T-helper 22 cell (primary cell): ENCODE results near the gene GFI1.
A peak's percentile ranks its signal among the peaks of the same experiment; 100 is the strongest.

Experiments
- DNase-seq: peaks from one replicate; pipeline ENCODE4 v3.0.0-alpha.2; 2020; ENCODE audit warnings: low read depth

GFI1 gene

DNA sequence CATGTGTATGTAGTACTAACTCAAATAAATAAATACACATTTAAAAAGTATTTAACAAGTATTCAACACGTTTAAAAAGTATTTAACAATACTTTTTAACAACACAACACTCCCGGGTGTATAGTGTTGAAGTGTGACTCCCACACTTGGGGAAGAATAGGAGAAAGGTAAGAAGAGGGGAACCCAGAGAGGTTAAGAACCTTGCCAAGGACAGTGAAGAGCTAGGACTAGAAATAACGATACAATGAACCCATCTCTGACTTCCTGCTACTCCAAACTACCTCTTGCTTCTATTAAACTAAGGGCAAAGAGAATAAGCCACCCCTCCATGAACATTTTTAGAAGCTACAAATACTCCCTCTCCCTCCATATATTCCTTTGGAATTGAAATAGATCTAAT is 1.7 kb upstream of the GFI1 start:
- DNase-seq, result no peak

DNA sequence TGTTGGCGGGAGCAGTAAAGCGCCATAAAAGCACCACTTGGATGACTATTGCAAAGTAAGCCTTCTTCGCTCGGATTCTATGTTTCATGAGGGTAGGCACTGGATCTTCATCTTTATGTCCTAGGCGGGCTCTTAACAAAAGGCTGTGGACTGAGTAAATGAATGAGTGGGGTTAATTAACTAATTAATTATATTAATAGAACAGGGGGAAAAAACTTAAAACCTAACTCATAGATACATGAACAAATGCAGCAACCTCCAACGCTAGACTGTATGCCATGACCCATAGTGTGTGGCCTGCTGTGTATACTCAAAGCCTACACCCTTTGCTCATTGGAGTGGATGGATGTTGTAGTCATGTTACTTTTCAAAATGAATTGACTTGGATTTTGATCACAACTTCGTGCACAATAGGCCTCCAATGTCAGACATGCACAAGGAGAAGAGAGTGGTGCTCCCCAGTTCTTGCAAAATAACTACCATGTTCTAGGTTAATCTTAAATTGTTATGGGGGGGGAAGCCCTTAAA is 417 bp upstream of the GFI1 start:
- DNase-seq, result no peak

DNA sequence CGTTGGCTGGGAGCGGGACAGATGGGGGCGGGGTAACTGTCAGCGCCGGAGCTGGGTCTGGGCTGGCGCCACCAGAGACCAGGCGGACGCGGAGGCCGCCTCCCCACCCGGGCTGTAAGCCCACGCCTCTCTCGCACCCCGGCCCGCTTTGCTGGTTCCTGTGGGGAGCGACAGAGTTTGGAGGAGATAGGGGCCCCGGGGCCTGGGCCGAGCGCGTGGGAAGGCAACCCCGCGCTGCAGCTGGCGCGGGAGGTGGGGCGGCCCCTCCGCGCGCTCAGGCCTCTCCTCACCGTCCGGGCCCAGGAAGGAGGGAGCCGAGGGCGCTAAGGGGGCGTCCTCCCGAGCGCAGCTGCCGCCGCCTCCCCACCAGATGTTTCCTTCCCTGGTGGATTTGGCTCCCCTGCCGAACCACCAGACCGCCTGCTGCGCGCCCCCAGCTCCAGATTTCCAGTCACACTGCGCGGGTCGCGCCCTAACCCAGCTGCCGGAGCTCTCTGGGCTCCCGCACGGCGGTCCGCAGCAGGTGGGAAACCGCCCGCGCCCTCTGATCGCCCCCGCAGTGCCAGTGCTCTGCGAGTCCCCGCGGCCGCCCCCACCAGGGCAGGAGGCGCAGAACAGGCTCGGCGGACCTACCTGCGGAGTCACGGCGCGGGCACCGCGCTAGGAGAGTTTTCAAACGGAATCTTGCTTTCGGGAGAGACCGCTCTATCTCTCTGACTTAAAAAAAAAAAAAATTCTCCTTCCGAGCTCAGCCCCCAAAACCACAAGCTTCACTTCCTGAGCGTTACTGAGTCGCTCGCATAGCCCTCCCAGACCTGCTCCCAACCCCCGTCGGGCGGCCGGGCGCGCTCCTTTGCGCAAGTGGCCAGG is 1.1 kb downstream of the GFI1 start:
- peak; percentile 32 for DNase-seq

DNA sequence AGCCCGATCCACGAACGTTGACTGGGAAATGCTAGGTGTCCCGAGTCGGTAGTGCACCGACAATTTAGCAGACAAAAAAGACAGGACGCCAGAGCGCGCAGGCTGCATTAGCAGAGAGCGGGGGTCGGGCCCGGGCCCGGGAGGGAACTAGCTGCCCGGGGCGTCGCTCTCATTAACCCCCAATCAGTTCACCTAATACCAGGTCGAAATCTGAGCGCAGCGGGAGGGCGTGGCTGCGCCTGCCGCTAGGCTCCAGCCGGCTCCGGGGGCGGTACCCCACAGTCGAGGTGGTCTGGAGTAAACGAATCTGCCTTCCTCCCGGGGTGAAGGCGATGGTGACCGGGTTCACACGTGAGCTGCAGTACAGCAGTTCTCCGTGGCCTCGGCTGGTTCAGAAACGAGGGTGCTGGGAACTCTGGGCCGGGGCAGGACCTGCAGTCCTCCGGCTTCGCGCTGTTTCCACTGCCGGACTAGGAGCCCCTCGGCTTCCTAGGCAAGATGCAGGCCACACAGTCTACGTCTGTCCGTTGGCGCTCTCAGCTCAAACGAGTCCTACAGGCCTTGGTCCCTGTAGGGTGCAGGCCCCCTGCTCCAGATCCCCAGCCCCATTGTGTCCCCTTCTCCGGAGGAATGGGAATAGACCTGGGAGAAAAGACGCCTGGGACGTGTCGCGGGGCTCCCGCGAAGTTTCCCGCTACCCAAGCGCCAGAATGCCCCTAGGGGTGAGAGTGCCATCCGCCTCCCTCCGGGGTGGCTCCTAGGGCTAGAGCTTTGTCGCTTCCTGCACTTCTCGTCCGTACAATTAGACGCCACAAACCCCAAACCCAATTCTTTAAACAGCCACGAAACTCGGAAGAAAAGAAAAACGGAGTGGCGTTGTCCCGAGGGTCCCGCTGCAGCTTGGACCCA is 2.0 kb downstream of the GFI1 start:
- DNase-seq, result no peak

DNA sequence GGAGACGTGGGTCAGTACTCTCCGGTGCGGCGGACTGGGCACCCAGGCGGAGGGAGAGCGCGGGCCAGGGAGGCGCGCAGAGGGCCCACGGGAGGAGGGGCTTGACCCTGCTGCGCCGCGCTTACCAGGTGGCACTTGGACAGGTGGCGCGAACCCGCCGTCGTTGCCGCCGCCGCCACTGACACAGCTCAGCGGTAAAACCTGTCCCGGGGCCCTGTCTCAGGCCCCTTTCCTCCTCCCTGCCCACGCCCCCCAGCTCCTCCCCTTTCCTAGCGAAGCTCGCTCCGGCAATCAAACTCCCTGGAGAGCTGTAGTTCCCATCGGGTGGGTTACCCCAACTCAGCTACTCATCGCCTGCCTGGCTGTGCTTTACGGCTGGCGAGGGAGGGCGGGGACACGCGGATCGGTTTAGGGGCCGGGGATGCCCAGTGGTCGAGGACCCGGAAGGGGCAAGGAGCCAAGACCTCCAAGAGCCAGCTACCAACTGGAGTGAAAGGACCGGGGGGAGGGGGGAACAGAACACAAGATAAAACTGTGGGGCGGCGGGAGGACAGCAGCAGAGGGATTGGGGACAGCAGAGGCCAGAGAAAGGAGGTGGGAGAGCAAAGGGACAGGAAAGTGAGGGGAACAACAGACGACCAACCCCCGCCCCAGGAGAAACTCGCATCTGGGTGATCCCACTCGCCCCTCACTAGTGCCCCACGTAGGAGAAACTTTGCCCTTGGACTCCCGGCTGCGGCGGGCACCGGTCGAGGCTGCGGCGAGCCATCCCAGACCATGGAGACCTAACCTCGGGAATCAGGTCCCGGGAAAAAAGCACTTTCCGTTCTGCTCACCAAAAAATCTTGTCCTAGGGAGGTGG is 2.9 kb downstream of the GFI1 start:
- DNase-seq, result no peak

DNA sequence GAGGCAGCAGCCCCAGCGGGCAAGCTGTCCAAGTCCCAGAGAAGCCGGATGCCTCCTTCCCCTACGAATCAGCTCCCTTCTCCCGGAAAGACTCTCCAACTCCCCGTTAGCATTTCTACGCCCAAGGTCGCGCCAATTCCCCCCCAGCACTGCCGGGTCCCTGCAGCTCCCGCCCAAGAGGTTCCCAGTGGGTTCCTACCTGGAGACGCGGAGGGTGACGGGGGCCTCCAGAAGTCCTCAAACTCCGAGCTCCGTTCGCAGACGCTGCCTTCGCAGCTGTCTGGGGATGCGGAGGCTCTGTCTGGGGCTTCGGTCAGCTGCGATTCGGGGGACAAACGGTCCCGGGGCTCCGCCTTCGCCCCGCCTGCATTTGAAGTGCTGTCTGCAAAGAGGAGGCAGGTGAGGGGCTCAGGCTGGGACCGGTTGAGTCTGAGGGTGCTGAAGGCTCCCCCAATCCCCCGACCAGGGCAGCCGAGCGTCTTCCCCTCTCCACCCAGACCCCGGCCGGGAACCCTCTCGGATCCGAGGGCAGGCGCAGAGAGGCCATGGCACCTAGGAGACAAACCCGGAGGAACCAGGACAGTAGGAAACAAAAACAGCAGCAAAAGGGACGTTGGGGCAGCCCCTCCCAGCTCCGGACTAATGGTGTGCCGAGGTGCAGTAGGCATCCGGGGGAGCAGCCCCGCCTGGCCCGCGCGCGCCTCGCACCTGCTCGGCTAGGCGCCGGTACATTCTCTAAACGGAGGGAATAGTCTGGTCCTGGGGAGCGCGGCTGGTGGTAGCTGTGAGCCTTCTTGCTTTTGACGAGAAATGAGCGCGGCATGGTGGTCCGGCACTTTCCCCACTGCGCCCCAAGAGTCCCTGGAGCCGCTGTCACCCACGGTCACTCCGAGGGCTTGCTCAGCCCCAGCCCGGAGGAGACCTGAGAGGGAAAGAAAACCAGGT is 3.8 kb downstream of the GFI1 start:
- DNase-seq, result no peak

DNA sequence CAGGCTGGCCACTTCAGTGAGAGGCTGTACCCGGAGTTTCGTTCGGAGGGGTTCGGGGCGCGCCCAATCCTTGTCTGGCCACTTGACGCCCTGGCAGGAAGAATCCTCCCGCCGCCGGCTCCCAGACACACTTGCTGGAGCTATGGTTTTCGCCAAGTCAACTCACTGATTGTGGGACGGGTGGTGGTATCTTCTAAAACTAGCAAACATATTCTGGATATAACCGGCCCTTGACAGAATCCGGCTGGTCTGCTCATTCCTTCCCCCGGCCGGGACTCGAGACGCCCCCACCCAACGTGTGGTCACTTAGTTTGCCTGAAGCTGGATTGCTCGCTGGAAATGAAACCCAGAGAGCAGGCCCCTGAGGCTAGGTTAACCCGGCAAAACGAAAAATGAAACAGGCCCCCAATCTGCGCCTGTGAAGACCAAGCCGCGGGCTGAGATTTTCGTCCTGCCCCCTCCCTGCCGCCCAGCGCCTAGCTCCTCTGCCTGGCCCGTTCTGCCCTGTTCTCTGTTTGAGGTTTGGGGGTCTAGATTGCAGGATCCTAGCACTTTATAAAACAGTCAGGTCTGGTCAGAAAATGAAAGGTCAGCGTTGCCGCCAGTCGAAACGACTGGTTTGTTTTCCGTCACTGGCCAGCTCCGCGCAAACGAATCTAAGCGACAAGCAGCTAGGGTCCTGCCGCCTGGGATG is 4.6 kb downstream of the GFI1 start:
- no peak for DNase-seq

DNA sequence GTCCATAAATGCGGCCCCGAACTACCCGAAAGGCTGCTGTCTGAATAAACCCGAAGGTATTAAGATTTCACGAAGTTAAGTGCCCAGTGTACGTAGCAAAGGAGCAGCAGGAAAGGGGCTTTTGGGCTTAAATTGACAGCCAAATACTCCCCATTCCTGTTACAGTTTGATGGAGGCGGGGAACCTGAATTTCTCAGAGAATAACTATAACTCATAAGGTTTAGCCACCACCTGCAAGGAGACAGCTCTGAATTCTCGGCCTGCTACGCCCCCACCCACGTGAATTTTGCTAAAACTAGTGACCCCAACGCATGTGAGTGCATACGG is 5.2 kb downstream of the GFI1 start:
- no peak for DNase-seq

DNA sequence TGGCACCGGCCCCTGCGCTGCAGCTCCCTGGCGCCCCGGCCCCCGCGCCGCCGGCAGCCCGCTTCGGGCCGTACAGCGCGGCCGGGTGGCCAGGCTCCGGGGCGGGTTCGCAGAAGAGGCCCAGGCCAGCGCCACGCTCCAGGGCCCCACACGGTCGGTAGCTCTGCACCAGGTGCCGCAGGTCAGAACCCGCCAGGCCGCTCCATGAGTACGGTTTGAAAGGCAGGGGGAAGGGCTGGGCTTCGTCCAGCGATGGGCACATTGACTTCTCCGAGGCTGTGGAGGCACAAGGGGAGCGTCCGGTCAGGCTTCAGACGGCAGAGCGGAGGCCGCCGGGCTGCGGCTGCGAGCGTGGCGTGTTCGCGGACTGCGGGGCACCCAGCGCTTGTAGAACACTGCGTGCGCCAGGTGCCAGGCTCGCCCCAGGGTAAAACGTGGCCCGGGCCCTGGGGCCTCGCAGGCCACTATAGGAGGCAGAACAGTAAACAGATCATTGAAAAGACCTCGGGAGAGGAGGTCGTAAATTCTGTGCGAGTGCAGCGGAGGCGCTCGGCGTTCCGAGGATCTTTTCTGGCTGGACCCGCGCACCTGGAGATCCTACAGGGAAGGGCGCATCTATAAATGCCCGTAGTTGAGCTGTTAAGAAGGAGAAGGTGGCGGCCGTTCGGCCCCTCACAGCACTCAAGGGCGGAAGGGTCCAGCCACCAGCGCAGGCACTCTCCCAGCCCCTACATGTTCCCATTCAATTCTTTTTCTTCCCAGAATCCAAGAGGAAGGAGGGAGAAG is 5.7 kb downstream of the GFI1 start:
- no peak for DNase-seq

DNA sequence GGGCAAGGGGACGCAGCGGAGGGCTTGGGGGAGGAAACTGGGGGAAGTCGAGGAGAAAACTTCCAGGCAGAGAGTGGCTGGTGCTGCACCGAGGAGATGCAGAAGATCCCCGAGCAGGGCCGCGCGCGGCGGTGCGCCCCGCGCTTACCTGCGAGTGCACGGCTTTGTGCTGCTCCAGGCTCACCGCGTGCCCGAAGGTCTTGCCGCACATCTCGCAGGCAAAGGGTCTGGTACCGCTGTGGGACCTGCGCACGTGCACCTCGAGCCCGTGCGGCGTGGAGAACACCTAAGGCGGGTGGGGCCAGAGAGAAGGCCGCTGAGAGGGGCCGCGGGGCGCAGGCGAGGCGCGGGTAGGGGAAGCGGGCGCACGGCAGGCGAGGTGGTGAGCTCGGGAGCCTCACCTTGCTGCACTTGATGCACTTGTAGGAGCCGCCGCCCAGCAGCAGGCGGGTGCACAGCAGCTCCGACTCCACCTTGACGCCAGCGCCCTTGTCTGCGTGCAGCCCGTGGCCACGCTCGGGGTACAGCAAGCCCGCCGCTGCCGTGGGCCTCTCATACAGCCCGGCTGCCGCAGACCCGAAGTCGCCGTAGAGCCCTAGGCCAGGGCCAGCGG is 6.4 kb downstream of the GFI1 start:
- DNase-seq, result no peak

DNA sequence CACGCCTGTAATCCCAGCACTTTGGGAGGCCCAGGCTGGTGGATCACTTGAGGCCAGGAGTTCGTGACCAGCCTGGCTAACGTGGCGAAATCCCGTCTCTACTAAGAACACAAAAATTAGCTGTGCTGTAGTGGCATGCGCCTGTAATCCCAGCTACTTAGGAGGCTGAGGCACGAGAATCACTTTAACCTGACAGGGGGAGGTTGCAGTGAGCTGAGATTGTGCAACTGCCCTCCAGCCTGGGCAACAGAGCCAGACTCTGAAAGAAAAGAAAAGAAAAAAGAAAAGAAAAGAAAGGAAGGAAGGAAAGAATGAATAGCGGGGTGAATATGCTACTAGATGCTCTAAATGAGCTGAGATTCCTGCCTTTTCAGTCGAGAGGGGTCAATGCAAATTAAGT is 7.1 kb downstream of the GFI1 start:
- DNase-seq, result no peak

DNA sequence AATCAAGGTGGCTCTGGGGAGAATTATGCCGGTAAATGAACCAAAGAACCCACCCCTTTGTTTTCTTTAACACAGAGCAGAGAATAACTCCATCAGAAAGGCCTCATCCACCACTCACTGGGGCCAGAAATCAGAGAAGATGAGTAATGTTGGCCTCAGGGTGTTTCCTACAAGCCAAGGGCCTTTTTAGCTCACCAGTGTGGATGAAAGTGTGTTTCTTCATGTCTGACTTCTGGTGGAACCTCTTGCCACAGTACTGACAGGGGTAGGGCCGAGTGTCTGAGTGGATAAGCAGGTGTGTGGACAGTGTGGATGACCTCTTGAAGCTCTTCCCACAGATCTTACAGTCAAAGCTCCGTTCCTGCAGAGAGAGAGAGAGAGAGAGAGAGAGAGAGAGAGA is 8.3 kb downstream of the GFI1 start:
- no peak for DNase-seq

DNA sequence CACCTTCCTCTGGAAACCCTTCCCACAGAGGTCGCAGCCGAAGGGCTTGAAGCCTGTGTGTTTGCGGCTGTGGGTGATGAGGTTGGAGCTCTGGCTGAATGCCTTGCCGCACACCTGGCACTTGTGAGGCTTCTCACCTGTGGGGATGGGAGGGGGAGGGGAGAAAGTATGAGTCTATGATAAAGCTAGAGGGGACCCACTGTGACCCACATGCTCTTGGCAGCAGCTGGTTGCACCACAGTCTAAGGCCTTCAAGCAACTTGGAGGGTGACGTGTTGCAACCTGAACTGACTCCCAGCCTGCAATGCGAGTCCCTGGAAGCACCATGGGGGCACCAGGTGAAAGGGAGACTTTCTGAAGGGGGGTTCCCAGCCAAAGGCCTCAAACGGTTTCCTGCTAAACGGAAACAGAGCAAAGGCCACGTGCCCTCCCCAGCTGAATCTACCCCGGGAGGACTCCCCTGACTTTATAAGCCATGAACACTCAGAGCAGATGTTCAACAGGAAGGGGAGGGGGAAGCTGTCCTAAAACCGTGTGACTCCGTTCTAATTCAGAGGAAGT is 10.6 kb downstream of the GFI1 start:
- no peak for DNase-seq

DNA sequence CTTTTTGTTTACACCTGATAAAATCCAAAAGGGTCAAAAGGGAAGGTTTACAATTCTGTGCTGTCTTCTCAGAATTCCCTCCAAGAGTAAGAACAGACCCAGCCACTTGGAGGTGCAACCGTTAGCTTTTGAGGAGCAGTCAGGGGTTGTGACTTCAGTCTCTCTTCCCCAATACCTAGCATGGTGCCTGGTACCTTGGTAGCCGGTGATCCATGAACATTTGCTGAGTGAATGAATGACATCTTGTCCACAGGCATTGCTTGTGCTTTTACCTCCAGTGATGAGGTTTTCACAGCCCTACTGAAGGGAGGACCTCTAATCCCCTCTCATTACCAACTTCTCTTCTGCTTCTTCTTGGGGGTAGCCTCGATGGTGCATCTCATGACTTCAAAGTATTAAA is 11.7 kb downstream of the GFI1 start:
- no peak for DNase-seq

DNA sequence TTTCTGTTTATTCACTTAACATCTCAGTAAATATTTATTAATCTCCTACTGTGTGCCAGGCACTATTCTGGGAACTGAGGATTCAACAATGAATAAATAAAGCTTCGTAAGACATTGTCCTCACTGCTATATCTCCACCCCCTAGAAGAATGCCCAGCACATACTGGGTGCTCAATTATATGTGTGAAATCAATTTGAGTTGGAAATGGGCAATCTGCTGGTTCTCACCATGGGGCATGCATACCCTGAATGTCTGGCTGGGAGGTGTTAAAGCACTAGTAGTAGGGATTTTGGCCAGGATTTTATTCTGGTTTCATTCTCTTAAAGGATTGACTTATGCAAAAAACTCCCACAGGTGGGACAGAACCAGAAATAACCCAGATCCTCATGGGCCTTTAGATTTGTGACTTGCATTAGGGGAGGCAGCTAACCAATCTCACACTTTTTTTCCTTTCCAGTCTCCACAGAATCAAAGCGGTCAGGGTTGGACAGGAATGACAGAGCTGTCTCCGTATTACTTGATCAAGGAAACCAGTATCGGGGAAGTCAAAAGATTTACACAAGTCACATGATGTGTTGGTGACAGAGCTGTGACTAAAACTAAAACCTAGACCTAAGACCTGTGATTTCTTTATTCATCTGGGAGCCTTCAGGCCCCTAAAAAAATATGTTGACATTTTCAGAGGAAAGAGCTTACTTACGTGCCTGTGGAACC is 12.8 kb downstream of the GFI1 start:
- DNase-seq, result no peak

DNA sequence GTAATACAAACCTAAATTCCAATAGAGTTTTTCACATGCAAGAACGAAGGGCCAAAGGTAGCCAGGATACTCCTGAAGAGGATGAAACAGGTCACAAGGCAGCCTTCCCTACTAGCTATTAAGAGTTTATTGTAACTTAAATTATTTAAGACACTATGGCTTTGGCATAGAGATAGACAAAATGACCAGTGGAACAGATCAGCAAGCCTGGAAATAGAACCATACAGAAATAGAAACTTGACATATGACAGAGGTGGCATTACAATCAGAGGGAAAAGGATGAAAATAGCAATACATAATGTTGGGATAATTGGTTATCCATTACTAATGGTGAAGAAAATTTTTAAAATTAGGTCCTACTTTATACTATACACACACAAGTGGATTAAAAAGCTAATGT is 16.5 kb downstream of the GFI1 start:
- no peak for DNase-seq

DNA sequence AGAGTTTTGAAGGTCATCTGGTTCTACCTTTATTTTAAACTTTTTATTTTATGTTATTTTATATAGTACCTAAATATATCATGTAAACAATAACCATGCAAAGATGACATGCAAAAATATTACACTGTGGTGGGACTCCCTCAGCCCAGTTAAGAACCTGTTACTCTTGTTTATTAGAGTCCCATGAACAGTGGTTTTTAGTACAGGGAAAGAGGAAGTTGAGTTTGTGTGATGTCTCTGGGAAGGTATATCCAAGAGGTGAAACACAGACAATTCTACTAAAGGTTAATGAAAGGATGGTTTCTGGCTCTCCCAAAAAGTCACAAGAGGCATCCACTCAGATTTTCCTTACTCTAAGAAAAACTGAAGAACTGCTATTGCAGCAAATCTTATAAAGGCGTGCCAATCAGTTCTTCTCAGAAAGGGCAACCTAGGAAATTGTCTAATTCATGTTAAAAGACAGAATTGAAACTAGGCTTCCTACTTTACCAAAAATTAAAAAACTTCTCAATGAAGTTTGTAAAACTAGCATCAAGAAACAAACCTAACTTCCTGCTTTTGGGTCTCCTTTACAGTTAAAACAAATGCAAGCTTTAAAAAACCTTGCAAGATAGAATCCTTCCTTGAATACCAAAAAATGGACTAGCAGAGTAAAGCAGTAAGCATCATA is 19.9 kb downstream of the GFI1 start:
- no peak for DNase-seq

DNA sequence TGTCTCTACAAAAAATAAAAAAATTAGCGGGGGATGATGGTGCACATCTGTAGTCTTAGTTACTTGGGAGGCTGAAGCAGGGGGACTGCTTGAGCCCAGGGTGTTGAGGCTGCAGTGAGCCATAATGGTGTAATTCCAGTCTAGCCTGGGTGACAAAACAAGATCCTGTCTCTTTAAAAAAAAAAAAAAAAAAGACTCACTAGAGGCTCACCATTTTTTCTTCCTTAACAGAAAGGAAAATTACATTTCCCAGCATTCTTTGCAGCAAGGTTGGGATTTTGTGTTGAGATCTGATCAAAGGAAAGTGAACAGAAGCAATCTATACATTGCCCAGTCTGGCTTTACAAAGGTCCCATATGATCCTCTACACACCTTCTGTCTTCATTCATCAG is 21.5 kb downstream of the GFI1 start:
- no peak for DNase-seq
